Lower leg skin (tissue), 3 donors: Measurements from ENCODE around the gene RYR2.

ENCODE experiments used
- CTCF ChIP-seq, 3 donors: fragments of 450-650 bp; IDR thresholded peaks; one replicate each; pipeline ENCODE4 v1.5.1; 2016; ENCODE audit warnings: antibody characterized with exemption in 3 of 3, mild to moderate bottlenecking in 3 of 3, moderate library complexity in 2 of 3
- POLR2A ChIP-seq, 2 donors: fragments of 450-650 bp; IDR thresholded peaks; one replicate each; pipeline ENCODE4 v1.6.1; 2016 to 2017; ENCODE audit warnings: antibody characterized with exemption in 2 of 2, mild to moderate bottlenecking in 1 of 2, moderate library complexity in 1 of 2

- TF ChIP-seq POLR2A (IDR thresholded peaks at IDR 0.05) (no peak), CTCF (IDR thresholded peaks at IDR 0.05) (no peak)
Measured at GRCh38 chr1:237040823-237041222, 1.2 kb upstream of the RYR2 start.
